Measurements from ENCODE around the gene UBL7.

The UBL7 gene

GRCh38 chr15:74496648-74497047, 35.7 kb upstream of the UBL7 start:
- no peaks in the 10 kb centered on the region for H3K79me2 ChIP-seq (ENCODE audit: insufficient read depth, low read length)

GRCh38 chr15:74490339-74490689, 29.4 kb upstream of the UBL7 start:
- Histone ChIP-seq H3K27me3 (ENCODE audit: insufficient read depth, low read length) (no peaks in the 10 kb centered on the region), H3K4me3 (ENCODE audit: low read depth, low read length, poor library complexity, severe bottlenecking) (peak overlapping the region; percentile 43), H4K20me1 (ENCODE audit: insufficient read depth, low read length) (no peaks in the 10 kb centered on the region), H2AFZ (ENCODE audit: low read length) (no peak overlapping the region), H3K36me3 (ENCODE audit: insufficient read depth, low read length) (no peaks in the 10 kb centered on the region), H3K4me1 (ENCODE audit: insufficient read depth, low read length, severe bottlenecking) (peaks cover 12% of the 10 kb centered on the region), H3K9ac (ENCODE audit: low read length) (peak overlapping the region; percentile 35; the same call in 1 of the 2 replicates), H3F3A (ENCODE audit: insufficient read depth, low read length) (no peaks in the 10 kb centered on the region), H3K4me2 (ENCODE audit: low read length) (peak overlapping the region; percentile 67), H3K9me3 (ENCODE audit: low read length) (no peaks in the 10 kb centered on the region), H3K27ac (ENCODE audit: low read depth, low read length, poor library complexity, severe bottlenecking) (peak overlapping the region; percentile 14), H3K79me2 (ENCODE audit: insufficient read depth, low read length) (no peaks in the 10 kb centered on the region), H3K9me2 (ENCODE audit: low read depth, low read length) (no peaks in the 10 kb centered on the region)
- no peak for TF ChIP-seq EZH2 (IDR thresholded peaks at IDR 0.05; ENCODE audit: borderline replicate concordance, low read length)
- TF ChIP-seq CTCF (IDR thresholded peaks at IDR 0.05; ENCODE audit: low read length): no peak

More at GRCh38 chr15:74496648-74497047, 35.7 kb upstream of the UBL7 start:
- no peak overlapping the region for H3K4me2 ChIP-seq (ENCODE audit: low read length)
- no peaks in the 10 kb centered on the region for H3K27me3 ChIP-seq (ENCODE audit: insufficient read depth, low read length)
- no peaks in the 10 kb centered on the region for H3F3A ChIP-seq (ENCODE audit: insufficient read depth, low read length)
- no peak overlapping the region for H3K27ac ChIP-seq (ENCODE audit: low read depth, low read length, poor library complexity, severe bottlenecking)
- no peaks in the 10 kb centered on the region for H3K36me3 ChIP-seq (ENCODE audit: insufficient read depth, low read length)
- no peak overlapping the region for H2AFZ ChIP-seq (ENCODE audit: low read length)
- no peaks in the 10 kb centered on the region for H3K4me1 ChIP-seq (ENCODE audit: insufficient read depth, low read length, severe bottlenecking)
- H3K9me2 ChIP-seq (ENCODE audit: low read depth, low read length): no peaks in the 10 kb centered on the region
- H4K20me1 ChIP-seq (ENCODE audit: insufficient read depth, low read length): no peaks in the 10 kb centered on the region
- H3K4me3 ChIP-seq (ENCODE audit: low read depth, low read length, poor library complexity, severe bottlenecking): no peak overlapping the region
- TF ChIP-seq EZH2 (IDR thresholded peaks at IDR 0.05; ENCODE audit: borderline replicate concordance, low read length) (no peak), CTCF (IDR thresholded peaks at IDR 0.05; ENCODE audit: low read length) (no peak)
- H3K9ac ChIP-seq (ENCODE audit: low read length): no peak overlapping the region
- no peaks in the 10 kb centered on the region for H3K9me3 ChIP-seq (ENCODE audit: low read length)

- no peaks in the 10 kb centered on the region for H3F3A ChIP-seq (ENCODE audit: insufficient read depth, low read length)
- H3K4me1 ChIP-seq (ENCODE audit: insufficient read depth, low read length, severe bottlenecking): peaks cover 12% of the 10 kb centered on the region
- no peaks in the 10 kb centered on the region for H3K79me2 ChIP-seq (ENCODE audit: insufficient read depth, low read length)
- peak overlapping the region; percentile 14 for H3K27ac ChIP-seq (ENCODE audit: low read depth, low read length, poor library complexity, severe bottlenecking)
- no peaks in the 10 kb centered on the region for H4K20me1 ChIP-seq (ENCODE audit: insufficient read depth, low read length)
- H3K9ac ChIP-seq (ENCODE audit: low read length): peak overlapping the region; percentile 35; the same call in 1 of the 2 replicates
- no peaks in the 10 kb centered on the region for H3K36me3 ChIP-seq (ENCODE audit: insufficient read depth, low read length)
- no peaks in the 10 kb centered on the region for H3K9me3 ChIP-seq (ENCODE audit: low read length)
- no peaks in the 10 kb centered on the region for H3K9me2 ChIP-seq (ENCODE audit: low read depth, low read length)
- peak overlapping the region; percentile 43 for H3K4me3 ChIP-seq (ENCODE audit: low read depth, low read length, poor library complexity, severe bottlenecking)
- H2AFZ ChIP-seq (ENCODE audit: low read length): no peak overlapping the region
- peak overlapping the region; percentile 67 for H3K4me2 ChIP-seq (ENCODE audit: low read length)
- TF ChIP-seq CTCF (IDR thresholded peaks at IDR 0.05; ENCODE audit: low read length) (peak; percentile 75), EZH2 (IDR thresholded peaks at IDR 0.05; ENCODE audit: borderline replicate concordance, low read length) (no peak)
- H3K27me3 ChIP-seq (ENCODE audit: insufficient read depth, low read length): no peaks in the 10 kb centered on the region
These were observed 28.8 kb upstream of the UBL7 start for GRCh38 chr15:74489518-74490338.

All from OCI-LY1 (cell line).